Measurements from ENCODE around the gene SOWAHA.

Gene SOWAHA

DNA sequence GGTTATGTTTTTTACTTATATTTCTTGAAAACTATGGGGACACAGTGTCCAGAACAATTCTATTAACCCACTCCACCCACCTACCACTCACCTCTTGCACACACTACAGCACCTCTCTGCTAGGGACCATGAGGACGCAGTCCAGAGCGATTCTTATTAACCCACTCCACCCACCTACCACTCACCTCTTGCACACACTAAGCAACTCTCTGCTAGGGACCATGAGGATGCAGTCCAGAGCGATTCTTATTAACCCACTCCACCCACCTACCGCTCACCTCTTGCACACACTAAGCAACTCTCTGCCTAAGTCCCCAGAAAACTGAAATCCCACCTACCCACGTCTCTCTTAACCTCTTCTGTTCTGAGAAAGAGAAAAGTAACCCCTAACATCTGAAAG is 19.5 kb downstream of the SOWAHA start:
- TF ChIP-seq, protein P1, sequence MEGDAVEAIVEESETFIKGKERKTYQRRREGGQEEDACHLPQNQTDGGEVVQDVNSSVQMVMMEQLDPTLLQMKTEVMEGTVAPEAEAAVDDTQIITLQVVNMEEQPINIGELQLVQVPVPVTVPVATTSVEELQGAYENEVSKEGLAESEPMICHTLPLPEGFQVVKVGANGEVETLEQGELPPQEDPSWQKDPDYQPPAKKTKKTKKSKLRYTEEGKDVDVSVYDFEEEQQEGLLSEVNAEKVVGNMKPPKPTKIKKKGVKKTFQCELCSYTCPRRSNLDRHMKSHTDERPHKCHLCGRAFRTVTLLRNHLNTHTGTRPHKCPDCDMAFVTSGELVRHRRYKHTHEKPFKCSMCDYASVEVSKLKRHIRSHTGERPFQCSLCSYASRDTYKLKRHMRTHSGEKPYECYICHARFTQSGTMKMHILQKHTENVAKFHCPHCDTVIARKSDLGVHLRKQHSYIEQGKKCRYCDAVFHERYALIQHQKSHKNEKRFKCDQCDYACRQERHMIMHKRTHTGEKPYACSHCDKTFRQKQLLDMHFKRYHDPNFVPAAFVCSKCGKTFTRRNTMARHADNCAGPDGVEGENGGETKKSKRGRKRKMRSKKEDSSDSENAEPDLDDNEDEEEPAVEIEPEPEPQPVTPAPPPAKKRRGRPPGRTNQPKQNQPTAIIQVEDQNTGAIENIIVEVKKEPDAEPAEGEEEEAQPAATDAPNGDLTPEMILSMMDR (IDR thresholded peaks at IDR 0.05; ENCODE audit: insufficient read depth, missing control alignments) = no peak
- DNase-seq (ENCODE audit: insufficient read length, low spot score) (no peak), FAIRE-seq (no peak)

DNA sequence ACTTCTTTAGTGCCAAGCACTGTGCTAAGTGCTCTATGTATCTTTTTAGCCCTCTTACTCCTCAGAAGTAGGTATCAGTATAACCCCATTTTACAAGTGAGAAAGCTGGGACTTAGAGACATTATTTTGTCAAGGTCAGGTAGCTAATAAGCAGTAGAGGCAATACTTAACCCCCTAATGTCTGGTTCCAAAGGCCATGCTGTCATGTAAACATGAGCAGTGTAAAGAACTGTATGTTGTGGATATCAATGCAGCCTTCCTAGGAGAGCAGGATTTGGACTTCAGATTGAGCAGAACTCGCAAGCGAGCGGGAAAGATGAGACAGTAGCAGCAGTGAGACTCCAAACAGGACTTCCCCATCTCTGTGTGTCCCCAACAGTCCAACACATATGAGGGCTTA is 21.0 kb downstream of the SOWAHA start:
- TF ChIP-seq, protein P1 (IDR thresholded peaks at IDR 0.05; ENCODE audit: insufficient read depth, missing control alignments) = no peak
- FAIRE-seq (no peak), DNase-seq (ENCODE audit: insufficient read length, low spot score) (no peak)

DNA sequence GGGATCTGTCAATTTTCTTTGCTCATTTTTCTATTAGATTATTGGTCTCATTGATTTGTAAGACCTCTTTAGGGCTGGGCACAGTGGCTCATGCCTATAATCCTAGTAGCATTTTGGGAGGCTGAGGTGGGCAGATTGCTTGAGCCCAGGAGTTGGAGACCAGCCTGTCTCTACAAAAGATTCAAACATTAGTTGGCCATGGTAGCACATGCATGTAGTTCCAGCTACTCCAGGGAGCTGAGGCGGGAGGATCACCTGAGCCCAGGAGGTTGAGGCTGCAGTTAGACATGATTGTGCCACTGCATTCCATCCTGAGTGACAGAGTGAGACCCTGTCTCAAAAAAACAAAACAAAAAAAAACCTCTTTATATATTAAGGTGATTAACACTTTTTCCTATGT is 23.8 kb downstream of the SOWAHA start:
- FAIRE-seq = no peak
- no peak for DNase-seq (ENCODE audit: insufficient read length, low spot score)
- TF ChIP-seq, protein P1 (IDR thresholded peaks at IDR 0.05; ENCODE audit: insufficient read depth, missing control alignments) = no peak

DNA sequence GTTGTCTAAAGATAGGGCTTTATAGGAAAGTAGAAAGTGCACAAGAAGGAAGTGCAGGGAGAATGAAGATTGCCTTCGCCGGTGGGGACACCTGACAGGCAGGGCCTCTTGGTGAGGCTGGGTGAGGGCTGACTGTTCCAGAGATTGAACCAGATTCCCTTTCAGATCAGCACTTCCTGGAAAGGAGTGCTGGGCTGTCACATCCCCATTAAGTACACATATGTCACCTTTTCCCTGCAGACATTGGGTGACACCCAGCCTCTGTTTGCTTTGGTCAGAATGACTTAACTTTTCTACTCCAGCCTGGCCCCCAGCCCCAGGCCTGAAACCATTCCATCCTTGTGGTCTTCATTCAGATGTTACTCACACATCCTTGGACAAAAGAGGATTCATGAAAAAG is 24.8 kb downstream of the SOWAHA start:
- FAIRE-seq (no peak), DNase-seq (ENCODE audit: insufficient read length, low spot score) (no peak)

DNA sequence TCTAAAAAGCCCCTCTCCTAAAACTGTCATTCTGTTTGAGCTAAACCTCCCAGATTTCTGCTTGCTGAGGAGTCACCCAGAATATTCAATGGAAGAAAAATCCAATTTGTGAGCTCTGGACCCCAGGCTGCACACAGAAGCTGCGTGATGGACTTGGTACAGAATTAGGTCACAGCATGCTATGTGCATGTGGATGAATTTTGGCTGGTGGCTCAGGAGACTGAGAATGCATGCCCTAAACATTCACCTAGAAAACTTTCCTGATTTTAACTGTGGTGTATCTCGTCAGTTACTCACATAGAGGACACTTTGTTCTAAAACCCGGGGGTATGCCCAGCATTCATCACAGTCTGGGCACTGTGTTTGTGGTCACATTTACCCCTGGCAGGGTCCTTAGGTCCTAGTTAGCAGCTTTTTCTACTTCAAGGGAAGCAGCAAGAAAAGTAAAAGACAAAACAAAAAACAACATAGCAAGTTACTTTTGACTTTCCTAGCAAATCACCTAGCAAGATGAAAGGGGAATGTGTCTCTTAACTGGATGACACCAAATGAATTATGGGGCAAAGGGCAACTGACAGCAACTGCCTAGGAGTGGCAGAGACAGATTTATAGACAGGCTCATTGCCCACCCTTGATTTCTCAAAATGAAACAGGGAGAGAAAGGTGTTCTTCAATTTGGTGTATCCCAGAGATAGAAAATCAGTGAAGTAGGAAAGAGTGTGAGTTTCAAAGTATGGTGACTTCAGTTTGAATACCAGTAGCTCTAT is 25.6 kb downstream of the SOWAHA start:
- FAIRE-seq = no peak

More for the DNA sequence above, 24.8 kb downstream of the SOWAHA start:
- TF ChIP-seq, protein P1 (IDR thresholded peaks at IDR 0.05; ENCODE audit: insufficient read depth, missing control alignments) = no peak

DNA sequence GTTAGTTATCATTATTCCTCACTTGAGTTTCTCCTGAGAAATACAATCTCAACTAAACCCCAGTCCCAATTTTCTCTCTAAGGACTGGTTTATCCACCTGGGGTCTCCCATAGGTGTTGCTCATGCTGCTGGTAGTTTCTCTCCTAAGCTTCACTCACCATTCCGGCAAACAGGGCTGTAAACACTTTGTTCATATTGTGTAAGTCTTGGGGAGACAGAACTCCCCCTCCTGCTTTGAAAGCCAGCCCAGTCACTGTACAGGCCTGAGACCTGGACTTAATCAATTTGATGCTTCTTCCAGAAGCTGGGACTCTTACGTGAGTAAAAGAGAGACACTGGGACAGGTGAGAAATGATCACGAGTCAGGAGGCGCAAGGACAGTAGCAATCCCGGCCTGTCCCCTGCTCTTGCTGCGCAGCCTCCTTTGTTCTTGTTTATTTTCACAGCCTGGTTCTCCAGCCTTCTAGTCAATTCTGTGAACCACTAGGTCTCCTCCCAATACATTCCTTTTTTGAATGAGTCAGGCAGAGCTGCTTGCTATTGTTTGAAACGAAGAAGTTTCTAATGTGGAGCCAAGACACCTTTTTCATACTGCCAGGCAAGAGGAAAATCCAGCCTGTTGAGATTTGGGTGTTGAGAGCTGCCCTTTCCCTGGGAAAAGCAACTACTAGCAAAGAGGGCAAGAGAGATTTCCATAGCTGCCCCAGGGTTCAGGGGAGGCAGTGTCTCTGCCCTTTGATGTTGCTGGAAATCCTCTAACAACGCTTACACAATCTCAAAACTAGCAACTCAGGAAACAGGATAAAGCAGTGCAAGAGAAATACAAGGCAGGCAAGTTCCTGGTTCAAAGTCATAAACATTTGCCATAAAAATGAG is 26.6 kb downstream of the SOWAHA start:
- TF ChIP-seq, protein P1 (IDR thresholded peaks at IDR 0.05; ENCODE audit: insufficient read depth, missing control alignments) = no peak
- FAIRE-seq = no peak
- no peak for DNase-seq (ENCODE audit: insufficient read length, low spot score)

More for the DNA sequence above, 25.6 kb downstream of the SOWAHA start:
- TF ChIP-seq, protein P1 (IDR thresholded peaks at IDR 0.05; ENCODE audit: insufficient read depth, missing control alignments) = no peak
- DNase-seq (ENCODE audit: insufficient read length, low spot score) = no peak
